ENCODE measurements around the gene MIS18A. TPM values are rescaled to one million over a fixed set of nuclear protein-coding genes. Genes with fewer than 3 reads are reported as not detected.

The MIS18A gene
- total RNA-seq, 2 experiments from 2014 or later, result 19.7 to 20.3 TPM

DNA sequence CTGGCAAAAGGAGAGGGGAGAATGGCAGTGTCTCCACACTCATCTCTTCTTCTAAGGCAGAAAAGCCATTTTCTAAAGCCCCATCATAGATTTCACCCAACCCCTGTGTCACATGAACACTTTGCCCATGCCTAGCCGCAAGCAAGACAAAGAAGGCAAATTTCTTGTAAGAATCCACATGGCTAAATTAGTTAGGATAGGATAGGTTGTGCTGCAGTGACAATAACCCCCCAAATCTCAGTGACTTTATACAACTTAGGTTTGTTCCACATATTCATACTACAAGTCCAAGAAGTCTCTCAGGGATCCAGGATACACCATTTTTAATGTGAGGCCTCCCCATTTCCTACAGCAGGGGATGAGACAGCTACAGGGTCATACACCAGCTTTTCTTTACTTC, 40.8 kb downstream of the MIS18A start:
- CTCF ChIA-PET, result no interaction called here
- POLR2A ChIA-PET, result no interaction called here

DNA sequence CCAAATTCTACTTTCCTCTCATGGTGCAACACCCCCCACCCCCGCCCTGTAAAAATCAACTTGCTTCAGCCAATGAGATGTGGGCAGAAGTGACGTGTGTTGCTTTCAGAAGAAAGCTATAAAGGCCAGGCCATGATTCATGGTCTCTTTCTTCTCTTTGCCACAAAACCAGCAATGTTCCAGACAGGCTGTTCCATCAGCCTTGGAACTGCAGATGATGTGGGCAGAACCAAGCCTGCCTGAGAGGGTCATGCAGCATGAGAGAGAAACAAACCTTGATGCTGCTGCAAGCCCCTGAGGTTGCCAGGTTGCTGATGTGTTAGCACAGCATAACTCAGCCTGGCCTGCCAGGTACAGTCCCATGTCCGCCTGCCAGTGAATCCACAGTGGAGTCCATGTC, 41.8 kb downstream of the MIS18A start:
- Mint-ChIP-seq H3K36me3 (ENCODE audit: low read depth) (no peaks in the 10 kb centered on the region), H3K27ac (no peak overlapping the region), H3K4me3 (no peak overlapping the region), H3K4me1 (peaks cover 15% of the 10 kb centered on the region), H3K9me3 (no peaks in the 10 kb centered on the region), H3K27me3 (peaks cover 12% of the 10 kb centered on the region)
- ChIA-PET CTCF (no interaction called here), POLR2A (no interaction called here)
- DNase-seq, result no peak

More for the DNA sequence above, 40.8 kb downstream of the MIS18A start:
- Mint-ChIP-seq H3K27me3 (peaks cover 14% of the 10 kb centered on the region), H3K4me3 (no peak overlapping the region), H3K36me3 (ENCODE audit: low read depth) (no peaks in the 10 kb centered on the region), H3K27ac (no peak overlapping the region), H3K4me1 (peaks cover 15% of the 10 kb centered on the region), H3K9me3 (no peaks in the 10 kb centered on the region)
- no peak for DNase-seq

GRCh38 chr21:32233722-32234301, 45.0 kb downstream of the MIS18A start:
- DNase-seq, result no peak
- ChIA-PET POLR2A (no interaction called here), CTCF (no interaction called here)
- Mint-ChIP-seq H3K27me3 (peaks cover 7% of the 10 kb centered on the region), H3K9me3 (no peaks in the 10 kb centered on the region), H3K4me1 (no peaks in the 10 kb centered on the region), H3K27ac (no peak overlapping the region), H3K36me3 (ENCODE audit: low read depth) (no peaks in the 10 kb centered on the region), H3K4me3 (no peak overlapping the region)

GRCh38 chr21:32233055-32233546, 45.7 kb downstream of the MIS18A start:
- no peak overlapping the region for H3K27ac Mint-ChIP-seq
- H3K4me1 Mint-ChIP-seq, result no peaks in the 10 kb centered on the region
- DNase-seq, result no peak
- no peak overlapping the region for H3K4me3 Mint-ChIP-seq
- CTCF ChIA-PET, result no interaction called here
- peaks cover 2% of the 10 kb centered on the region for H3K27me3 Mint-ChIP-seq
- H3K9me3 Mint-ChIP-seq, result no peaks in the 10 kb centered on the region
- H3K36me3 Mint-ChIP-seq (ENCODE audit: low read depth), result no peaks in the 10 kb centered on the region
- POLR2A ChIA-PET, result no interaction called here

- Mint-ChIP-seq H3K36me3 (ENCODE audit: low read depth) (no peaks in the 10 kb centered on the region), H3K4me1 (no peaks in the 10 kb centered on the region), H3K9me3 (peaks cover 8% of the 10 kb centered on the region), H3K27me3 (peaks cover 2% of the 10 kb centered on the region), H3K4me3 (no peak overlapping the region), H3K27ac (no peak overlapping the region)
- no peak for DNase-seq
- CTCF ChIA-PET, result no interaction called here
- POLR2A ChIA-PET, result no interaction called here
Observed at GRCh38 chr21:32226444-32226843, 52.4 kb downstream of the MIS18A start.

Other genes starting within 250 kb of the MIS18A start
- gene MRAP, start 19.8 kb upstream of the MIS18A start, total RNA-seq, result not detected
- 1 to 10 TPM; 9.1 TPM for gene URB1, start 114.0 kb upstream of the MIS18A start, total RNA-seq
- 1 to 10 TPM; 5.0 to 6.3 TPM for gene EVA1C, start 133.7 kb upstream of the MIS18A start, total RNA-seq

All from activated CD4-positive, alpha-beta memory T cell treated with anti-CD3 and anti-CD28 coated beads, Interleukin-2, amount 10 ng/mL, durations not matched to agents 7 days and 5 days (primary cell).